Keratinocyte (primary cell): Measurements from ENCODE around the gene TPCN1. TPM values are rescaled to one million over a fixed set of nuclear protein-coding genes. Genes with fewer than 3 reads are reported as not detected.

Experiments used
- DNase-seq: peaks from one replicate; pipeline ENCODE4 v3.0.0-alpha.2; 2011; ENCODE audit warnings: low read depth, missing footprints, low spot score
- FAIRE-seq: peaks from 2 replicates; lab custom pipeline; 2011; peaks lifted over from hg19 to GRCh38; lab: Jason Lieb, UNC
- H2AFZ ChIP-seq: 2 replicates; pipeline ENCODE4 v1.6.0; 2012; ENCODE audit warnings: low read length, control low read depth, inconsistent platforms; ENCODE audit not compliant: control insufficient read depth
- H3K27ac ChIP-seq: 2 replicates; pipeline ENCODE4 v1.5.1; 2011; ENCODE audit warnings: low read length; ENCODE audit not compliant: control insufficient read depth, insufficient read depth
- H3K27me3 ChIP-seq: 3 replicates; pipeline ENCODE4 v1.6.0; 2011; ENCODE audit warnings: low read length; ENCODE audit not compliant: control insufficient read depth, insufficient read depth; ENCODE audit errors: extremely low read depth
- H3K36me3 ChIP-seq, 2 experiments: 2 replicates in 1 of 2; 3 replicates in 1 of 2; pipeline ENCODE4 v1.5.1; 2011; ENCODE audit warnings: low read length in 2 of 2, mild to moderate bottlenecking in 1 of 2; ENCODE audit not compliant: control insufficient read depth in 2 of 2, insufficient read depth in 2 of 2; ENCODE audit errors: extremely low read depth in 1 of 2
- H3K4me1 ChIP-seq: 3 replicates; pipeline ENCODE4 v1.5.1; 2011; ENCODE audit warnings: low read length; ENCODE audit not compliant: control insufficient read depth, insufficient read depth; ENCODE audit errors: extremely low read depth
- H3K4me2 ChIP-seq: 3 replicates; pipeline ENCODE4 v1.6.0; 2011; ENCODE audit warnings: low read depth, low read length; ENCODE audit not compliant: control insufficient read depth, insufficient read depth; ENCODE audit errors: extremely low read depth
- H3K4me3 ChIP-seq, 3 experiments: fragments of 200-600 bp in 1 of 3; sonication (generic) in 1 of 3; 2 replicates in 2 of 3; 3 replicates in 1 of 3; pipeline ENCODE4 v1.5.1; 2011 to 2016; ENCODE audit warnings: low read length in 3 of 3, mild to moderate bottlenecking in 3 of 3, control low read depth in 2 of 3, inconsistent platforms in 1 of 3, low read depth in 1 of 3, mixed read lengths in 1 of 3, mixed run types in 1 of 3, moderate library complexity in 1 of 3; ENCODE audit not compliant: control insufficient read depth in 2 of 3, insufficient read depth in 2 of 3; ENCODE audit errors: extremely low read depth in 1 of 3
- H3K79me2 ChIP-seq: 2 replicates; pipeline ENCODE4 v1.6.0; 2012; ENCODE audit warnings: low read length; ENCODE audit not compliant: control insufficient read depth, insufficient read depth
- H3K9ac ChIP-seq: 3 replicates; pipeline ENCODE4 v1.6.0; 2011; ENCODE audit warnings: low read length; ENCODE audit not compliant: control insufficient read depth, insufficient read depth; ENCODE audit errors: extremely low read depth
- H3K9me1 ChIP-seq: 3 replicates; pipeline ENCODE4 v1.6.0; 2011; ENCODE audit warnings: low read length; ENCODE audit not compliant: control insufficient read depth, insufficient read depth; ENCODE audit errors: extremely low read depth
- H3K9me3 ChIP-seq: 2 replicates; pipeline ENCODE4 v1.5.1; 2012; ENCODE audit warnings: low read depth, low read length; ENCODE audit not compliant: control insufficient read depth
- H4K20me1 ChIP-seq: 3 replicates; pipeline ENCODE4 v1.6.0; 2011; ENCODE audit warnings: low read length; ENCODE audit not compliant: control insufficient read depth, insufficient read depth; ENCODE audit errors: extremely low read depth
- EZH2 ChIP-seq: IDR thresholded peaks from one replicate; pipeline ENCODE4 v1.6.1; 2012; ENCODE audit warnings: inconsistent platforms, mild to moderate bottlenecking, low read length, moderate library complexity
- dilution Hi-C: fragments of 300-500 bp; cut with MboI; formaldehyde crosslinking; loops from one replicate; pipeline ENCODE4 v1.7.0; 2020; ENCODE audit warnings: low sequenced_read_pairs; ENCODE audit not compliant: extremely low pct_ligation_motif_present
- polyA plus RNA-seq, 5 experiments: library from polyadenylated mRNA; depleted of rRNA in 3 of 5; stranded (reverse) in 3 of 5; stranded (forward) in 1 of 5; unstranded in 1 of 5; fragments of >200 nt; gene quantifications; 1 replicate in 1 of 5; 2 replicates in 3 of 5; 3 replicates in 1 of 5; pipeline versions ENCODE4 v1.2.1 to v1.2.3, GENCODE V29; 2011 to 2012; ENCODE audit warnings: missing spikeins in 2 of 5, low read depth in 1 of 5, low replicate concordance in 1 of 5
- TF ChIP-seq, protein P1 (sequence below), 3 experiments: IDR thresholded peaks in 1 of 3; conservative IDR thresholded peaks in 1 of 3; optimal IDR thresholded peaks in 1 of 3; 2 replicates in 2 of 3; 3 replicates in 1 of 3; pipeline versions ENCODE3 to v1.5.1; 2011; ENCODE audit warnings: low read length in 3 of 3, mild to moderate bottlenecking in 3 of 3, moderate library complexity in 2 of 3, control low read depth in 1 of 3, inconsistent platforms in 1 of 3; ENCODE audit not compliant: insufficient read depth in 2 of 3; ENCODE audit errors: extremely low read depth in 1 of 3

Gene TPCN1
- polyA plus RNA-seq, 1 donor (not counting 4 experiments of a cell fraction or from before 2014, with no cell fraction given), result 6.8 TPM

DNA sequence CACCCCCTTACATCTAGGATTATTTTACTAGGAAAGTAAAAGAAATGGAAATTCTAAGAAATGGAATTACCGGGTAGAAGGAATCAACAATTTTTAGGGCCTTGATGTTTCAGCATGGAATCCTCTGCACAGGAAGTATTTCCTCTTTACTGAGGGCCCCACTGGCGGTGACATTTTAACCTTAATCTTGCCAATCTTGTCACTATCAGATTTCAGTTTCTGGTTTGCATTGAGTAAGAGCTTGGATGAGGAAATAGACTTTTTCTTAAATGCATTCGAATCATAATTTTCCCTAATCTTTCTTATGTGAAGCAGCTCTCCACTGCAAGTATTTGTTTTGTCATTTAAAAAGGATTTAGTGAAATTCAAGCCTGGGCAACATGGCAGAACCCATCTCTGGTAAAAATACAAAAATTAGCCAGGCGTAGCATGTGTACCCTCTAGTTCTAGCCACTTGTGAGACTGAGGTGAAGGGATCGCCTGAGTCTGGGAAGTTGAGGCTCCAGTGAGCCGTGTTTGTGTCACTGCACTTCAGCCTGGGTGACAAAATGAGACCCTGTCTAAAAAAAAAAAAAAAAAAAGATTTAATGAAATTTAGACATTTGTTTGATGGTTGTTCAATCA is 40.7 kb downstream of the TPCN1 start:
- no peak overlapping the region for H3K4me3 ChIP-seq
- no peaks in the 10 kb centered on the region for H3K27me3 ChIP-seq
- H2AFZ ChIP-seq, result no peak overlapping the region
- H4K20me1 ChIP-seq, result no peaks in the 10 kb centered on the region
- H3K36me3 ChIP-seq, result peaks cover 0 to 8% of the 10 kb centered on the region in 2 experiments
- no peak overlapping the region for H3K27ac ChIP-seq
- FAIRE-seq (no peak), DNase-seq (no peak)
- H3K9me3 ChIP-seq, result no peaks in the 10 kb centered on the region
- TF ChIP-seq, protein P1, sequence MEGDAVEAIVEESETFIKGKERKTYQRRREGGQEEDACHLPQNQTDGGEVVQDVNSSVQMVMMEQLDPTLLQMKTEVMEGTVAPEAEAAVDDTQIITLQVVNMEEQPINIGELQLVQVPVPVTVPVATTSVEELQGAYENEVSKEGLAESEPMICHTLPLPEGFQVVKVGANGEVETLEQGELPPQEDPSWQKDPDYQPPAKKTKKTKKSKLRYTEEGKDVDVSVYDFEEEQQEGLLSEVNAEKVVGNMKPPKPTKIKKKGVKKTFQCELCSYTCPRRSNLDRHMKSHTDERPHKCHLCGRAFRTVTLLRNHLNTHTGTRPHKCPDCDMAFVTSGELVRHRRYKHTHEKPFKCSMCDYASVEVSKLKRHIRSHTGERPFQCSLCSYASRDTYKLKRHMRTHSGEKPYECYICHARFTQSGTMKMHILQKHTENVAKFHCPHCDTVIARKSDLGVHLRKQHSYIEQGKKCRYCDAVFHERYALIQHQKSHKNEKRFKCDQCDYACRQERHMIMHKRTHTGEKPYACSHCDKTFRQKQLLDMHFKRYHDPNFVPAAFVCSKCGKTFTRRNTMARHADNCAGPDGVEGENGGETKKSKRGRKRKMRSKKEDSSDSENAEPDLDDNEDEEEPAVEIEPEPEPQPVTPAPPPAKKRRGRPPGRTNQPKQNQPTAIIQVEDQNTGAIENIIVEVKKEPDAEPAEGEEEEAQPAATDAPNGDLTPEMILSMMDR (optimal IDR thresholded peaks at IDR 0.05 in 1 of 3, IDR thresholded peaks at IDR 0.05 in 1 of 3, conservative IDR thresholded peaks at IDR 0.05 in 1 of 3; ENCODE audit: extremely low read depth in 1 of 3, insufficient read depth in 2 of 3, low read length in 3 of 3), result no peak
- no peak for TF ChIP-seq EZH2
- no peak overlapping the region for H3K9ac ChIP-seq
- no peaks in the 10 kb centered on the region for H3K79me2 ChIP-seq
- H3K4me2 ChIP-seq, result no peak overlapping the region
- no peaks in the 10 kb centered on the region for H3K4me1 ChIP-seq
- dilution Hi-C loops, result no loop called here
- H3K9me1 ChIP-seq, result no peaks in the 10 kb centered on the region

DNA sequence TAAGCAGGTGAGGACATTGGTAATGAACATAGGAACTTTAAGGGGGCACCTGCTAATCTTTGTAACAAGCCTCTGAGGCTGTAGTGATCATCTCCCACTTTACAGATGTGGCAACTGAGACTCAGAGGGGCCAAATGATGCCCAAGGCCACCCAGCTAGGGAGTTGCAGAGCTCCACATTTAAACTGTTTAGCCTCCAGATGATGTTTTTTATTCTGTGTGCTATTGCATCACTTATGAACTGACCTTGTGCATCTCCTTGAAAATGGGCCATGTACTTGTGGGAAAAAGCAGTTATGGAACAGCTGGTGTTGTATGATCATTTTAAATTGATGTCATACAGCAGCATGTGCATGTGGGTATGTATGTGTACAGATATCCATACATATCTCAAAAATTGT is 41.4 kb downstream of the TPCN1 start:
- no peak overlapping the region for H3K4me2 ChIP-seq
- no peaks in the 10 kb centered on the region for H3K79me2 ChIP-seq
- FAIRE-seq (no peak), DNase-seq (no peak)
- no peaks in the 10 kb centered on the region for H3K4me1 ChIP-seq
- dilution Hi-C loops, result no loop called here
- H3K36me3 ChIP-seq, result peaks cover 0 to 9% of the 10 kb centered on the region in 2 experiments
- TF ChIP-seq EZH2, result no peak
- TF ChIP-seq, protein P1 (optimal IDR thresholded peaks at IDR 0.05 in 1 of 3, IDR thresholded peaks at IDR 0.05 in 1 of 3, conservative IDR thresholded peaks at IDR 0.05 in 1 of 3; ENCODE audit: extremely low read depth in 1 of 3, insufficient read depth in 2 of 3, low read length in 3 of 3), result no peak
- no peaks in the 10 kb centered on the region for H3K9me1 ChIP-seq
- H2AFZ ChIP-seq, result no peak overlapping the region
- H3K9me3 ChIP-seq, result no peaks in the 10 kb centered on the region
- no peak overlapping the region for H3K27ac ChIP-seq
- H3K27me3 ChIP-seq, result no peaks in the 10 kb centered on the region
- H3K4me3 ChIP-seq, result no peak overlapping the region
- H4K20me1 ChIP-seq, result no peaks in the 10 kb centered on the region
- H3K9ac ChIP-seq, result no peak overlapping the region
